Uterine smooth muscle cell (primary cell): ENCODE data around the gene RAPGEF6. TPM values are rescaled to one million over a fixed set of nuclear protein-coding genes. Genes with fewer than 3 reads are reported as not detected.

Source experiments
- total RNA-seq: library from RNA; depleted of rRNA; stranded (reverse); fragments of >200 nt; gene quantifications from 2 replicates; pipeline ENCODE4 v1.2.3, GENCODE V29; 2014

The RAPGEF6 gene
- 20.9 and 30.9 TPM in 2 replicates for total RNA-seq

GRCh38 chr5:131634996-131635683 lies at the start of gene RAPGEF6:
Gene RAPGEF6 (minus strand): TSS chr5:131635229. CDS start chr5:131635030, 199 bp downstream.

Other genes with a start within 250 kb of the RAPGEF6 start
- gene FNIP1, start 161.8 kb upstream of the RAPGEF6 start, total RNA-seq, result 88.6 and 97.2 TPM in 2 replicates